HS-27A (cell line): ENCODE data around the gene MMP20.

Experiments
- DNase-seq: peaks from one replicate; pipeline ENCODE4 v3.0.0-alpha.2; 2012; ENCODE audit warnings: low read depth, missing footprints

The MMP20 gene

DNA sequence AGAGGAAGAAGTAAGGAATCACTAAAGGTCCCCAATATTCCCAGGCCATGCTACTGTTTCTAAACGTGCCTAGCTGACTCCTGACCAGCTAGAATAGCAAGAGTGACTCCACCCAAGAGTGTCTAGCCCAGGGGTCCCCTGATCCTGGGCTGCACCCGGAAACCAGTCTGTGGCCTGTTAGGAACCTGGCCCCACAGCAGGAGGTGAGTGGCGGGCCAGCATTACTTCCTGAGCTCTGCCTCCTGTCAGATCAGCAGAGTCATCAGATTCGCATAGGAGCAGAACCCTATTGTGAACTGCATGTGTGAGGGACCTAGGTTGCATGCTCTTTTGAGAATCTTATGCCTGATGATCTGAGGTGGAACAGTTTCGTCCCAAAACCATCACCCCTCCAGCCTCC, 2.0 kb downstream of the MMP20 start:
- no peak for DNase-seq

DNA sequence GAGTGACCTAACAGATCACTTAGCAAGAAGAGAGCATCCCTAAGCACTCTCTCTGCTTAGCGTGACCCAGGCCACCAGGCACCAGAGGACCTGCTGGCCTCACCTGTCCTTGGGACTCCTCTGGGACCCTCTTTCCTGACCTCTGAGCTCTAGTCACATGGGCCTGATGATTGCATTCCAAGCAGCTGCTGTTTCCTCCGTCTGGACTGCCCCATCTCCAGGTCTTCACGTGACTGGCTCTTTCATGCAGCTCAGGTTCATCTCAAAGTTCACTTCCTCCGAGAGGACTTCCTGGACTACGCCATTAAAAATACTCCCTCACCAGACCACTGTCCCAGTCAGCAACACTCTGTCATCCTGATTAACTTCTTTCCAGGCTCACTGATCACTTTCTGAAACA, 2.9 kb downstream of the MMP20 start:
- no peak for DNase-seq

DNA sequence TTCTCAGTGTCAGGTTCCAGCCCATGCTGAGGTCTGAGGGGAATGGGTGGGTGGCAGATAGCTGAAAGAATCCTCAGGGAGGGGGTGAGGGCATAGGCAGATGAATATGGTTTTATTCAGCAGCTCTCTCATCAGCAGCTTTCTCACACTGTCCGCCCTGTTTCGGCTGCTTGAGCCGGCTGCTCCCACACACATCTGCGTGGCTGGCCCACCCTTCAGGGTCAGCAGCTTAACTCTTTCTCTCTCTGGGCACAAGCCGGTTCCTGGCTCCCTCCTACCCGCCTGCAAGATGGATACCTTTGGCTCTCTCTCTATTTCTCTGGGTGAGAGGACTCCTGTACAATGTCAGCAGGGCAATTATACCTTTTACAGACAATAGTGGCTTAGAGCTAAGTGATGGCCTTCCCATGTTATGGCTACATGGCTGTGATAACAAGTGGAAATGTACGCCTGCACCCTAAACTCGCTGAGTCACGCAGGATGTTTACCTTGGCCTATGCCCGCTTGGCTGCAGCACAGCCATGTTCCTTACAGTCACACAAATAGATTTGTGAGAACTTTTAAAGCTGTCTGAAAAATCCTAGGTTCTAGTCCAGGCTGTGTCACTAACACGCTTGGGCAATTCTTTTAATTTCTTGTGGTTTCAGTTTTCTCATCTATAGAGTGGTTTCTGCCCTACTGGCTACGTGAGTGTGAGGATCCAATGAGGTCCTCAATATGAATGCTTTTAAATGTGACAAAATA, 4.1 kb downstream of the MMP20 start:
- no peak for DNase-seq

DNA sequence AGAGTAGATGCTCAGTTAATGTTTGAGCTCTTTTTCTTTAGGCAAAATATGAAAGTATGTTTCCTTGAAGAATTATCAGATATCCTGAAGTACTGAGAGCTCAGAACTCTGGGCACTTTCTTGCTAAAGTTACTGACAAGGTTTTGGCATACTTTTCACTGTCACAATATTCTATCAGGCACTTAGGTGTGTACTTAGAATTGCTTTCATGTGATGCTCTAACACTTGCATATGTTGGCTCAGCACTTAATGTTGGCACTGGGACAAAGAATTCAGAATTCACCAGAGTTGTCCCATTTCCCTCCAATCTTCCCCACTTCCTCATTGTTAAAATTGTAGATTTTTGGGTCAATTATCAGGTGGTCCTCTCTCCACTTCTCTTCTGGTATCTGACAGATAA, 5.0 kb downstream of the MMP20 start:
- DNase-seq, result no peak

DNA sequence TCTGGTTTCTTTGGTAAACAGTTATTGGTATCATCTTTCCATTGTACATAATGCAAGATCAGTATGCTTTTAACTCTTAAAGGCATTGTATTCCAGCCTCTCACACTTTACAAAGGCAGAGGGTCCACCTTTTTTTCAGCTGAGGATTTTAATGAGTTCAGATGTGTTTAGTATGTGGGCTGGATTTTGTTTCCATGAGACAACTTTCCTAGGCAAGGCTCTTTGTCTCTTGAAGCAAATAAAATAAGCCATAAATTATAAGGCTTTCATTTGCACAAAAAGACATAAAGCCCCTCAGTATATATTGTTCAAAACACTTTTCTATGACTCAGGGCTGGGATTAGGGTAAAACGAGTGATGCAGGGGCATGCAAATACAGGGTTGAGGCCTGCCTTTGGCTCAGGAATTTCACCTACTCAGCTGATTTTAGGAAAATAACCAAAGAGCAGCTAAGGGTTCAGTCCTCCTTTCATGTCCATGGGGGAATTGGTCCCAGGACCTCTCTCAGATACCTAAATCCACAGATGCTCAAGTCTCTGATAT, 7.6 kb downstream of the MMP20 start:
- no peak for DNase-seq

DNA sequence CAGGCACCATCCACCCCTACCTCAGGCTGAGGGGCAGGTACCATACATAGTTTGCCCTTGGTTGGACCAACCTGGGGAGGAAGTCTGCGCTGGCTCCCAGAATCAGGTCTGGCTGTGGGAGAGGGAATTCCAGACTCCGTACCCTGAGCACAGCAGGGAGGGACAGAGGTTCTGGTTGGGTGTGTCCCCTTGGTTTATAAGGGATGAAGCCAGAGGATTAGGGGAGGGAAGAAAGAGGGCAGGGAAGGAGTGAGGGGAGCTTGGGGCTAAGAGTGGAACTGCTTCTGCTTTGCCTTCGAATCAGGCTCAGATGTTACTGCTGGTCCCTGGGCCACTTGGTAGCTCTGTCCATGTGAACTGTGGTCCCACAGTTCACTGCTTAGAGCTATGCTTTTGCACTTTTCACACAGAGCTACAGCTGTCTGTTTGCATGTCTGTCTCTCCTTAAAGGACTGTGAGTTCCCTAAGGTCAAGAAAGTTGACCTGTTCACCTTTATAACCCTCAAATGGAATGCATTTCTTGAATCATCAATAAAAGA, 9.2 kb downstream of the MMP20 start:
- DNase-seq, result no peak

DNA sequence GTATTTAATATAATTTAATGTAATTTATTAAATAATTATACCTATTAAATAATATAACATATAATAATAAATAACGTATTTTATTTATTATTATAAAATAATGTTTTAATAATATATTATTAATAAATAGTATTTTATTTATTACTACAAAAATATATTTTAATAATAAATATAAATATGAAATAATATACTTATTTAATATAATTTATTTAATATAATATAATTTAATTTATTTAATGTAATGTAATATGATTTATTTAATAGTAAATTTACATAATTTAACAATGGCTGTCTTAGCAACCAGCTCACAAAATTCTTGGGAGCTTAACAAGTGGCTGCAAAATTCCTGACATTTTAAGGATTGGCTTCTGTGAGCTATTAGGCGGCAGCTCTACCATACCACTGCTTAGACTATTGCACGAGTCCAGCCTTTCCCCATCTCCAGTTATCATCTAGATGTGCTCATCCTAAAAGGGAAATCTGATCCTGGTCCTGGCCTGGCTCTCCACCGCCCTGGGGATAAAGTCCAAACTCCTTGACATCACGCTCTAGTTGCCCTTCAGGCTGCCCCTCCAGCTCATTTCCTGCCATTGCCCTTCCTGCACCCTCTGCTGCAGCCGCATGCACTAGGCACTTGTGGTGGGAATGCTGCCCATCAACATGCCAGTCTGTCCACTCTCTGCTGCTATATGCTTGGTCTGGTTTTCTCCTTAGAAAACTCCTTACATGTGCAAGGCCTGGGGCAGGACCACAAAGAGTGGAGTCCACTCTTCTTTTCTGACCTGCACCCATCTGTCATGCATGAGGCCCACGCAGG, 9.8 kb downstream of the MMP20 start:
- no peak for DNase-seq

DNA sequence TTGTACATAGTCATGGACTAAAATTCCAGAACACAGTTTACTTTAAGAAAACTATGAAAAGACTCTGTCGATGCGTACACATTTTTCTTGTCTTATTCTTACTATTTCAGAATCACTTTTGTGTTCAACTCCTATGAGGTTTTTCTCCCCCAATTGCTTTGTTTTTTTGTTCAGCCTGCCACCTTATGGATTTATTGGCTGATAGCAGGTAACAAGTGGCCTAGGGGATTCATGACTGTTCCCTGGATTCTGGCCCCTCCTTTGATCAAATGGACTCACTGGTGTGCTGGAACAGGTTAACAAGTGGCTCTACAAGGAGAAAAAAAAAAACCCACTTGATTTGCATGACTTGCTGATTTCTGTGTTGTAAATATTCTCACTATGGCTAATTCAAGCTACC, 10.6 kb downstream of the MMP20 start:
- no peak for DNase-seq

DNA sequence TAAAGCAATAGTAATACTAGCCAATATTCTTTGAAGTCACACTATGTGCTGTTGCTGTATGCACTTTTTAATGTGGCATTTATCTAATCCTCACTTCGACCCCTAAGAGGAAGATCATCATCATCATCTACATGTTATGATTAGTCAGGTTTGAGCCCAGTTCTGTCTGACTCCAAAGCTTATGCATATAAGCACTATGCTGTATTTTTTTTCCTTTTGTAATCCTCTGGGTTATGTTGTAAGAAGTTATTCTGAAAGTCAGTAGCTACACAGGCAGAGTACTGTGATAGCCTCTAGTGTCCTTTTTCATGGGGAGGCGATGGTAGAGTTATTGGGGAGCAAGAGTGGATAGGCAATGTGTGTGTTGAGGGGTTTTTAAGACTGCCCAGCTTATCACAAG, 11.1 kb downstream of the MMP20 start:
- DNase-seq, result no peak

DNA sequence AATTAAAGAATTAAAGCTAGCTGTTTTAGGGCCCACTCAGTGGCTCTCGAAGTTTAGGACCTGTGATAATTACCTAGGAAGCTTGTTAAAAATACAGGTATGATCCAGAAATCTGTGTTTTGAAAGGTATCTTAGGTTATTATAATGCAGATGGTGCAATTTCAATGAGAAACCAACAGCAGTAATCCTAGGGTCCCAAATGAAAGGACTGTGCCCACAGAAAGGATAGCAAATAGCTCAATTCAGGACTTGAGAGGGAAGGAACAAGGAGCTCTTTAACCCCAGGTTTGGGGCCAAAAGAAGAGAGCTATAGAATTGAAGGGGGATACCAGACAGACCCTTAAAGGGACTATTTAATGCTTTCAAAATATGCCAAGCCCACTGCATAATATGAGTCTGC, 11.7 kb downstream of the MMP20 start:
- no peak for DNase-seq

DNA sequence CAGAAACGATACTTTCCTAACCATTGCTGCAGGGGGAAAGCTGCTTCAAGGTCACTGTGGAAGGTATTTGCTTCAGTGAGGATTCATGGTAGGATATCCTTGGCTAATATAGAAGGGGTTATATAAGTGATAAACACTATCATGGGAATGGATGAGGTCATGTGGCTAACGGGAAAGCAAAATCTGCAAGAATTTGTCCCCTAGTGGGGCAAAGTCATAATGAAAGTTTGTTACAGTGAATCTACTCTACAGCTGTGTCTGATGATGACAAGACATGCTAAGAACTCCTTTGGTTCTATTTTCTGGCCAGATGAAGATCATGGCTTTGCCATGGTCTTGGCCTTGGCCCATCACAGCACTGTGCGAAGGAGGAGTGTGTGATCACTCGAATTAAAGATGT, 13.8 kb downstream of the MMP20 start:
- no peak for DNase-seq

DNA sequence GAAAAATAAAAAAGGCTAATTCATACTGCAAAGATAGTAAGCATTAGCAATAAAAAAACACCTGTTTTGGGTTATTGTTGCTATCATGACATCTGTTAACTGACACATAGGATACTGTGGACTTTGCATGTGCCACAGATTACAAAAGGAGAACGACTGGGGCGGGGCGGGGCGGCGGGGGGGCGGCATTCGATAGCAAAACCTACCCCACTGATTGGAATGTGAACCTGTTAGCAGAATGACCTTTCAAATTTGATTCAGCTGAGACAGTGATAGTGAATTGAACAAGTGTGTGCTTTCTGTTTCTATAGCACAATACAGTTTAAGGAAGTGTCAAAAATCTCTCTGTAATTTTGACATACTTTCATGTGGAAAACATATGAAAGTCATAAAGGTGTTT, 14.9 kb downstream of the MMP20 start:
- no peak for DNase-seq

DNA sequence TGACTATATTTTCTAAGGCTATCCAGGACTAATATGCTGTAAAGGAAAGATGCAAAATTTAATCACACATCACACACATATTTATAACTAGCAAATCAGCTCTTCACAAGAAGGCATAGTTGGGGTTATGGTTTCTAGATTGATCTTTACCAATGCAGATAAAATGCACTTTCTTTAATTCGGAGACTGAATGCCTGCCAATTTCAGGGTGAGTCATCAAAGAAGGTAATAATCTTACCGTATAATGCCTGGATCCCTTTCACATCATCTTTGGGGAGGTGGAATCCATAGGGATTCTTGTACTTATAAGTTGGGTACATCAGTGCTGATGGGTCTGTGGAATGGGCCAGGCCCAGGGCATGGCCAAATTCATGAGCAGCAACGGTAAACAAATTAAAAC, 16.4 kb downstream of the MMP20 start:
- DNase-seq, result no peak

DNA sequence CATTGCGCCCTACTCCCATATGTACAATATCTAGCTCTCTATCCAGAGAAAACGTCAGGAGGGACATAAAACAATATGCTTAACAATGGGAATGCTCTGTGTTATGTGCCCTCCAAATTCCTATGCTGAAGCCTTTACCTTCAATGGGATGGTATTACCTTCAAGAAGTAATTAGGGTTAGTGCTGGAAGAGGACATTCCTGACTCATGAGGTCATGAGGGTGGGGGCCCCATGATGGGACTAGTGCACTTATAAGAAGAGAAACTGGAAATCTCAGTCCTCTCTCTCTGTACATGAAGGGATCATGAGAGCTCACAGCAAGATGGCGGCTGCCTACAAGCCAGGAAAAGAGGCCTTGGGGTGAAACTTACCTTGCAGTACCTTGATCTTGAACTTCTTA, 20.3 kb downstream of the MMP20 start:
- DNase-seq, result no peak

DNA sequence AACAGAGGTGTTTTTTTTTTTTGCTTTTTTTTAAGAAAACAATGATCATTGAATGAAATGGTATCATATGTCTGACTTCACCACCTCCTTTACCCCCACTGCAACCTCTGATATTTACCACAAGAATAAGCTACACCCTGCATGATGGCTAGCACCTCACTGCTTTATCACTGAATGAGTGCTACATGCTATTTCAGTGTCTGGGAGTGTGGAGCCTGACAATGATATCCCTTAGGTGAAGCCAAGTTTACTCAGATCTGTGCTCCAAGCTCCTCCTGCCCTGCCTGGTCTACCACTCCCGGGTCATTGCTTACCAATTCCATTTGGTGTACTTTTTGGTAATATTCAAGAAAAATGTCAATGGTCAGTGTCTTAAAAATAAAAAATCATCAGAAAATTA, 21.1 kb downstream of the MMP20 start:
- DNase-seq, result no peak

DNA sequence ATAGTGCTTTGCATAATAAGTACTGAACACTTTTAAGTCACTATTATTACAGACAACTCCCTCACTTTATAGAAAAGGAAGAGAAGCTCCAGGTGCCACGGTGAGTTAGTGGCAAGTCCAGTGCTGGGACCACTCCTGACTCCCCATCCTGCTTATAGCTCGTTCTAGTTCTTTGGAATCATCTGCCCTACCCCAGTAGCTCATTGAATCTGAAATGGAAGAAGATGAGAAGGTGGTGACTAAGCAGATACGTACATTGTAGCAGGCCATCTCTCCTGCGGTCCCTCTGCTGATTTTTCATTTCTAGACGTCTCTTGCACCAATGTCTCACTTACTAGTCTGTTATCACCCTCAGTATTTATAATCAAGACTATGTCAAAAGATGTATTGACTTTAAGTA, 21.6 kb downstream of the MMP20 start:
- DNase-seq, result no peak

DNA sequence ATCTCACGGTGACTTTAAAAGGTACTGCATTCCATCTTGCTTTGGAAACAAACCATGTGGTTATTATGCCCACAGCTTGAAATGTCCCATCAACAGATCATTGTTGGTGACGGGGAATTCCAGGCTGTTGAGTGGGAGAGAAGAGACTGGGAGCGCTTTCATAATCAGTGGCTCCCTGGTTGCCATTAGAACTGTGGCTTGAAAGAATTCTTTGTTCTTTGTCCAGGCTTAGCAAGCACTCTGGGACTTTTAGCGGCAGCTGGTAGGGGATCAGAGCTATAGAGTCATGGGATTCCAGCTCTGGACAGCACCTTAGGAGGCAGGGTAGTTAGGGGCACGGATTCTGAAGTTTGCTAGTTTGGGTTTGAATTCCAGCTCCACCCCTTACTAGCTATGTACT, 22.0 kb downstream of the MMP20 start:
- no peak for DNase-seq

DNA sequence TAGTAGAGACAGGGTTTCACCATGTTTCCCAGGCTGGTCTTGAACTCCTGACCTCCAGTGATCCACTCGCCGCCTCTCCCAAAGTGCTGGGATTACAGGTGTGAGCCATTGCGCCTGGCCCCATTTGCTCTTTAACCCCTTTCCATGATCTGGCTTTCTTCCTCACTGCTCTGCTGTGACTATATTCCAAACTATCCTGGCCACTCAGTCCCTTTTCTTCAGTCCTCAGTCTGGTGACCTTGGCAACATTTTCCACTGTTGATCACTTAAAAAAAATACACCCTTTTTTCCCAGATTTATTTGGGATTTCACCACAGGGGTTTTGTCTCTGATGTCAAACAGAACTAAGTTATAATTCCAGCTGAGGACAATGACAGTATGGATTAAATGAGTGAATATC, 24.5 kb downstream of the MMP20 start:
- no peak for DNase-seq

DNA sequence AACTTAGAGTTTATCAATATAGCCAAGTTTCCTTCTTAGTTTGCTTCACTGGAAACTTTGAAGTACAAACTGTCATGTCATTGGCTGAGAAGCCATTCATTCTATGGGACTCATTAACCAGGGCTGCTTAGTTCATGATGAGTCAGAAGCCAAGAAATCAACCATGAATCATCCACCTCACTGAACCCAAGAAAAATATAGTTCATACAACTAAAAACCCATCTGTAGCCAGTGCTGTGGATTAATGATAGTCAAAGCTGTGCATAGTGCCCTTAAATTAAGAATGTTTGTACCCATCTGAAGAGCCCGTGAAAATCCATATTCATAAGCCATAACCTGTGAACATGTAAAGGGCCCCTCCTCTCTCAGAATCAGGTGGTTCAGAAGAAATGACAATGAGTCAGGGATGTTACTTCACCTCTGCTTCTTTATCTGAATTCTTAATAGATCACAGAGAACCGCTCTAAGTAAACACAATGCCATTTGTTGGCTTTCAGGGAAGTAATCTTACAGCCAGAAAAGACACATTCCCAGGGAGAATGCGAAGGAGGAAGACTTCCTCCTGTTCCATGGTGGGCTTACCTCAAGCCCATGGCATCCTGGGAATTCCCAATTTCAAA, 25.4 kb downstream of the MMP20 start:
- DNase-seq, result peak; percentile 64

DNA sequence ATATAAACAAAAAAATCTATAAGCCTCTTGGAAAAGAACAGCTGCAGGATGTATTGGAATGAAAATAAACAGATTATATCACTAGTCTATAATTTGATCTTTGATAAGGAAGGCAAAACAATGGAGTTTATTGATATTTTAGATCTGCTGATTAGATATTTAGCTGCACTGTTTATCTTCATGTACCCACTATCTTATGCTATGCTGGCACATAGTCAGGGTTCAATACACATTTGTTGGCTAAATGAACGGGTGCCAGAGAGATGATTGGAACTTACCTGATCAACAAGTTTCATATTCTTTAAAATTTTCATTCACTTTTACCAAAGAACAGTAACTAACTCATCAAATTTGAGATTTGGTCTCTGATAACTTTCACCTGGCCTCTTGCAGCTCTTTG, 26.9 kb downstream of the MMP20 start:
- DNase-seq, result no peak

DNA sequence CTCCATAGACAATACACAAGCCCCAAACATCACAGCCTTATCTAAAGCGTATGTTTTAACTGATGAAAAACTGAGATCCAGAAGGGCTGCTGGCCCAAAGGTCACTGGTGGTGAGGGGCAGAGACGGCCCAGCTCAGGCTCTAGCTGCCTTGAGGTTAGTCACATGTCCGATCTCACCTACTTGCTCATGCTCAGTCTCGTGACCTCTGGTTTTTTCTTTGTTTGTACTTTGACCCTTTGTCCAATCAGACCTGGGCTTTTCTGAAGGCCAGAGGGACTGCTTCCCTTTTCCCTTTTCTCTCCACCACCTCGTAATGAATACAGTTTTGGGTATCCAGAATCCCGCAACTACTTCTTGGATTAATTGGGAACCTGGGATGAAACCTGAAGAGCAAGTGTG, 28.6 kb downstream of the MMP20 start:
- DNase-seq, result no peak

DNA sequence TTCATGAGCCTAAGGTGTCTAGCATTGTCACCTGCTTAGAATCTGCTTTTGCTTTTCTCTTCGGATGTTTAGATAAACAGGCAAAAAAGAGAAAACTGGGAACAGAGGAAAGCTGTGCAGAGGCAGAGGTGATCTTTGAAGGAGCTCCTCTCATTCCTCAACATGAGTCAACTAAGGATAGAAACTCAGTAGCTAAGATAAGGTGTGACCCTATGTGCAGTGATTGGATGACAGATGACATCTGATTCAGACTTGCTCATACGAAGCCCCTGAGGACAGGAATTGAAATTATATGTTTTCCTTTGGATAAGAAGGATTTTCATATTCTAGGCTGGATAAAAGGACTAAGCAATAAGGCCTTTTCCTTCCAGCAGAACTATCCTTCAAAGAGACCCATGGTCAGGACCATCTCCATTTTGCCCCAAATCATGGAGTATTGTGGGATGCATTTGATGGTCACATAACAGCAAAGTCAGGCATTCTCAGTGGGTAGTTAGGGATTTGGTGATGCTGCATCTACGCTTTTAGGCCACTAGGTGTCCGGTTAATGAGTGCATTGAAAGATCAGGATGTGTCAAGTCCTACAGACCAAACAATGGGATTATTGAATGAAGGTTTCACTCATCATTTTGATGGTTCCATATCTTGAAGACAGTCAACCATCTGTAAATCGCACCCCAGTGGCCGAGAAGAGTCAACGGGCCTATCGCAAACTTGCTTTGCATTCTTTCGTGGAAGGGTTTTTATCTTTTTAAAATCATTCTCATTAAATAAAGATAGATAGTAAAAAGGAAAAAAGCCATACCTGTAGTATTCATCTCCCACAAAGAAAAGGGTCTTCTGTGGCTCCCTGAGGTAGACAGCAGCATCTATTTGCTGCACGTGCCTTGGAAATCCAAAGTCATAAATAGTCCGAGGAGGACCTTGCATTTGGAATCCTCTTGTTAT, 32.2 kb downstream of the MMP20 start:
- DNase-seq, result no peak
